Measurements from ENCODE around the gene EFEMP2. TPM values are rescaled to one million over a fixed set of nuclear protein-coding genes. Genes with fewer than 3 reads are reported as not detected.

EFEMP2 gene
- total RNA-seq, 4 donors from 2014 or later: 70.7 to 125 (median 91.4) TPM

DNA sequence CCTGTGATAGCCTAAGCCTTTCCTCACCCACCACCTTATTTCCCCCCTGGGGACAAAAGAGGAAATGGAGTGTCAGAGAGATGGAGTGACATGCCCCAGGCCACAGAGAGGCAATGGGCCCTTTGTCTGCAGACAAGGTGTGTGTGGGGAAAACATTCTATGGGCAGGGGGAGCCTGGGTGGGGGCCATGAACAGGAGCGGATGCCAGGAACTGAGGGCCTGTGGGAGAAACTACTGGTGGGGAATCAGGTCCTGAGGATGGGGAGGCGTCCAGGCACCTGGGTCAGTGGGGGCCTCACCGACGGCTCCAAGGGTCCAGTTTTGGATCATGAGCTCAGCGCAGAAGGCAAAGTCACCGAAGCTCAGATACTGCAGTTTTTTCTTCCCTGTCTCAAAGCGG, 12.6 kb upstream of the EFEMP2 start:
- H3K4me3 ChIP-seq (replicated peaks in 1 of 3): no peak overlapping the region
- H3K27me3 ChIP-seq: no peaks in the 10 kb centered on the region
- DNase-seq: no peak
- TF ChIP-seq, protein P1, sequence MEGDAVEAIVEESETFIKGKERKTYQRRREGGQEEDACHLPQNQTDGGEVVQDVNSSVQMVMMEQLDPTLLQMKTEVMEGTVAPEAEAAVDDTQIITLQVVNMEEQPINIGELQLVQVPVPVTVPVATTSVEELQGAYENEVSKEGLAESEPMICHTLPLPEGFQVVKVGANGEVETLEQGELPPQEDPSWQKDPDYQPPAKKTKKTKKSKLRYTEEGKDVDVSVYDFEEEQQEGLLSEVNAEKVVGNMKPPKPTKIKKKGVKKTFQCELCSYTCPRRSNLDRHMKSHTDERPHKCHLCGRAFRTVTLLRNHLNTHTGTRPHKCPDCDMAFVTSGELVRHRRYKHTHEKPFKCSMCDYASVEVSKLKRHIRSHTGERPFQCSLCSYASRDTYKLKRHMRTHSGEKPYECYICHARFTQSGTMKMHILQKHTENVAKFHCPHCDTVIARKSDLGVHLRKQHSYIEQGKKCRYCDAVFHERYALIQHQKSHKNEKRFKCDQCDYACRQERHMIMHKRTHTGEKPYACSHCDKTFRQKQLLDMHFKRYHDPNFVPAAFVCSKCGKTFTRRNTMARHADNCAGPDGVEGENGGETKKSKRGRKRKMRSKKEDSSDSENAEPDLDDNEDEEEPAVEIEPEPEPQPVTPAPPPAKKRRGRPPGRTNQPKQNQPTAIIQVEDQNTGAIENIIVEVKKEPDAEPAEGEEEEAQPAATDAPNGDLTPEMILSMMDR (IDR thresholded peaks at IDR 0.05): no peak
- no peak for TF ChIP-seq POLR2A (IDR thresholded peaks at IDR 0.05)
- intact Hi-C loops (cut with DNase I): no loop called here
- no peaks in the 10 kb centered on the region for H3K9me3 ChIP-seq
- H3K4me1 ChIP-seq: peaks cover 23 to 24% of the 10 kb centered on the region in 2 donors
- H3K36me3 ChIP-seq: peaks cover 12 to 16% of the 10 kb centered on the region in 2 donors
- WGBS, 2 donors: 95% methylated on average over 7 of the region's 7 CpGs
- H3K27ac ChIP-seq: no peak overlapping the region

DNA sequence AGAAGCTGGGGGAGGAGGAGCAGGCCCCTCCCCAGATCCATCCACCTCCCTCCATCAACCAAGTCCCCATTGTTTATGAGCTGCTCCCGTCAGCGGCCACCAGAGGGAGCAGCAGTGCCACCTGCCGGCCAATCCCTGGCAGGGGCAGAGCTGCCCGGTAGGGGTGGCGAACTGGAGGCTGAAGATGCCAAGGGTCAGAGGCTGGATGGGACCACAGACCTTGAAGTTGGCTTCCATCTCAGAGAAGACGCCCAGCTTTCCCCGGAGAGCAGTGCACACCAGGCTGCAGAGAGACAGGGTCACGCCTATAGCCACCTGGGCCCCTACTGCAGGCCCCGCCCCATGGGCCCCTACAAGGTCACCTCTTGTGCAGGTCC, 12.1 kb upstream of the EFEMP2 start:
- peak; percentile 74 to 79 for DNase-seq
- intact Hi-C loops (cut with DNase I): loop anchor here (5.0 kb wide), 1 partner anchor 83 kb away; no protein-coding TSS in a partner anchor
- no peaks in the 10 kb centered on the region for H3K27me3 ChIP-seq
- H3K27ac ChIP-seq: no peak overlapping the region
- H3K9me3 ChIP-seq: no peaks in the 10 kb centered on the region
- 4 to 14% methylated on average over 5 to 8 of the region's 9 CpGs for WGBS, 2 donors
- peaks cover 19 to 20% of the 10 kb centered on the region in 2 donors for H3K4me1 ChIP-seq
- TF ChIP-seq, protein P1 (IDR thresholded peaks at IDR 0.05): peak; percentile 93 to 99 (median 98)
- no peak for TF ChIP-seq POLR2A (IDR thresholded peaks at IDR 0.05)
- no peak overlapping the region for H3K4me3 ChIP-seq (replicated peaks in 1 of 3)
- H3K36me3 ChIP-seq: peaks cover 12 to 16% of the 10 kb centered on the region in 2 donors

DNA sequence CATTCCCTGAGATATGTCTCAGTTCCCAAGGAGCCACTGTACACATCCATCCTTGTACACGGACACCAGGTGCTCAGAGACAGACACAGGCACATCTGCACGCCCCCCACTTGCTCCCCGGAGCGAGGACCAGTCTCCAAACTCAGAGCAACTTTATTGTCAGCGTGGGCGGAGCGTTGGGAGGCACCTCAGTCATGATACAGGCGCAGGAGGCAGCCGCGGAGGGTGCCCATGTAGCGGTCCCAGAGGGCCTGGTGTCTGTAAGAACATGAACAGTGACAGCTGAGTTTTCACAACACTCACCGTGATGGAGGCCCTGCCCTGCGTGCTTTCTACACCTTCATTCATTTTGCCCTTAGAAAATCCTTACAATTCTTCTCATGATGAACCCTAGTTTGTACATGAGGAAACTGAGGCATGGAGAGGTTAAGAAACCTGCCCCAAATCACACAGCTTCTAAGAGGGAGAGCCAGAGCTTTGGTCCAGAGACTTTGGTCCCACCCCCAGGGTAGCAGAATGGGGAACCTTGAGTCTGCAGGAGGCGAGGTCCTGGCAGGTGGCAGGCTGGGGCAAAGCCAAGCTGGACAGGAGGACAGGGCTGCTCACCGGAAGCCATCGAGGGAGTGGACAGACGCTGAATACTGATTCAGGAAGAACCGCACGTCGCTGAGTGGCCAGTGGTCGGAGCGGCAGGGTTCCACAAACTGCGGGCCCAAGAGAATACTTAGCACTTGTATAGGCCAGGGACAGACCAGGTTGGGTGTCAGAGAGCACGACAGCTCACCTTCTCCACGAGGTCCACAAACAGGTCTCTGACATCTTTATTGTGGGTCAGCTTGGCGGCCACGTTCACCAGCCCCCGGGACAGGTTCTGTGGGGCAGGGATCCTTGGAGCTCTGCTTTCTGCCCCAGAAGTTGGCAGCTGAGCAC, 11.5 kb upstream of the EFEMP2 start:
- no peak for DNase-seq
- Histone ChIP-seq H3K4me3 (replicated peaks in 1 of 3) (no peak overlapping the region), H3K27me3 (no peaks in the 10 kb centered on the region), H3K36me3 (peaks cover 12 to 16% of the 10 kb centered on the region in 2 donors), H3K27ac (no peak overlapping the region), H3K4me1 (peaks cover 13 to 14% of the 10 kb centered on the region in 2 donors), H3K9me3 (no peaks in the 10 kb centered on the region)
- 87 to 88% methylated on average over 23 to 28 of the region's 28 CpGs for WGBS, 2 donors
- intact Hi-C loops (cut with DNase I): loop anchor here (5.0 kb wide), 1 partner anchor 83 kb away; no protein-coding TSS in a partner anchor
- TF ChIP-seq POLR2A (IDR thresholded peaks at IDR 0.05): no peak
- TF ChIP-seq, protein P1 (IDR thresholded peaks at IDR 0.05): no peak

DNA sequence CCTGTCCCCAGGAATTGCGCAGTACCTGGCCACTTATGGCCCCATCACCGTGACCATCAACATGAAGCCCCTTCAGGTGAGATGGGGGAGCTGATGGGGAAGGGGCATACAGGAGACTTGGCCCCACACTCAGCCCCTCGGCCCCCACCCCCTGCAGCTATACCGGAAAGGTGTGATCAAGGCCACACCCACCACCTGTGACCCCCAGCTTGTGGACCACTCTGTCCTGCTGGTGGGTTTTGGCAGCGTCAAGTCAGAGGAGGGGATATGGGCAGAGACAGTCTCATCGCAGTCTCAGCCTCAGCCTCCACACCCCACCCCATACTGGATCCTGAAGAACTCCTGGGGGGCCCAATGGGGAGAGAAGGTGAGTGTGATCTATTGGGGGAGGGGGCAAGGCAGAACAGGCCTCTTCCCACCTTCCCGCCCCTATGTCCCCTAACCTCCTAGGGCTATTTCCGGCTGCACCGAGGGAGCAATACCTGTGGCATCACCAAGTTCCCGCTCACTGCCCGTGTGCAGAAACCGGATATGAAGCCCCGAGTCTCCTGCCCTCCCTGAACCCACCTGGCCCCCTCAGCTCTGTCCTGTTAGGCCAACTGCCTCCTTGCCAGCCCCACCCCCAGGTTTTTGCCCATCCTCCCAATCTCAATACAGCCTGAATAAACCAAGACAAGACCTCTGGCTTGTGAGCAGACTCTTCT, 10.6 kb upstream of the EFEMP2 start:
- Histone ChIP-seq H3K4me3 (replicated peaks in 1 of 3) (no peak overlapping the region), H3K4me1 (peaks cover 8 to 9% of the 10 kb centered on the region in 2 donors), H3K27ac (no peak overlapping the region), H3K9me3 (no peaks in the 10 kb centered on the region), H3K27me3 (no peaks in the 10 kb centered on the region), H3K36me3 (peaks cover 12 to 16% of the 10 kb centered on the region in 2 donors)
- DNase-seq: no peak
- TF ChIP-seq, protein P1 (IDR thresholded peaks at IDR 0.05): no peak
- no peak for TF ChIP-seq POLR2A (IDR thresholded peaks at IDR 0.05)
- intact Hi-C loops (cut with DNase I): loop anchor here (5.0 kb wide), 1 partner anchor 84 kb away; no protein-coding TSS in a partner anchor
- 94 to 97% methylated on average over 13 of the region's 13 CpGs for WGBS, 2 donors
